HepG2 (cell line): ENCODE results near the gene PEMT.

Experiments
- BHLHE40 ChIP-seq: IDR thresholded peaks from 2 replicates; pipeline ENCODE4 v1.6.1; 2011; ENCODE audit warnings: low read length, improper control_type of control experiment
- CTCF ChIP-seq: sonication (generic); formaldehyde crosslinking; IDR thresholded peaks from 2 replicates; pipeline ENCODE4 v1.5.0; 2020; ENCODE audit warnings: mild to moderate bottlenecking, missing genetic modification reagents, moderate library complexity
- DPF2 ChIP-seq: sonication (generic); formaldehyde crosslinking; IDR thresholded peaks from 2 replicates; pipeline ENCODE4 v1.4.0; 2020; ENCODE audit warnings: mild to moderate bottlenecking, low read depth, missing genetic modification reagents, borderline replicate concordance
- FOXM1 ChIP-seq: sonication (generic); formaldehyde crosslinking; IDR thresholded peaks from 2 replicates; pipeline ENCODE4 v1.5.0; 2020; ENCODE audit warnings: missing genetic modification reagents
- GABPB1 ChIP-seq: IDR thresholded peaks from 2 replicates; pipeline ENCODE4 v1.6.1; 2016; ENCODE audit warnings: mild to moderate bottlenecking, missing genetic modification reagents, moderate library complexity, missing compliant biosample characterization
- KLF6 ChIP-seq: IDR thresholded peaks from 2 replicates; pipeline ENCODE4 v1.8.0; 2016; ENCODE audit warnings: missing biosample characterization, missing genetic modification reagents
- NR3C1 ChIP-seq: sonication (generic); formaldehyde crosslinking; IDR thresholded peaks from 2 replicates; pipeline ENCODE4 v1.4.0; 2020; ENCODE audit warnings: missing genetic modification reagents
- SMAD3 ChIP-seq: sonication (generic); formaldehyde crosslinking; IDR thresholded peaks from 2 replicates; pipeline ENCODE4 v1.4.0; 2020; ENCODE audit warnings: missing genetic modification reagents
- TCF7L2 ChIP-seq: IDR thresholded peaks from 2 replicates; pipeline ENCODE4 v1.6.1; 2011; ENCODE audit warnings: mild to moderate bottlenecking, low read depth, low read length, moderate library complexity

GRCh38 chr17:17624741-17625140 is 33.2 kb upstream of the PEMT start:
- no peak for TF ChIP-seq BHLHE40
- TF ChIP-seq TCF7L2 = no peak
- TF ChIP-seq CTCF (CRISPR knock-in tag) = no peak
- no peak for TF ChIP-seq FOXM1
- TF ChIP-seq GABPB1 (CRISPR knock-in tag) = no peak
- no peak for TF ChIP-seq NR3C1 (CRISPR knock-in tag)
- no peak for TF ChIP-seq SMAD3 (CRISPR knock-in tag)
- TF ChIP-seq KLF6 (CRISPR knock-in tag) = no peak
- TF ChIP-seq DPF2 = no peak
